Measurements from ENCODE around the gene CPPED1. TPM values are rescaled to one million over a fixed set of nuclear protein-coding genes. Genes with fewer than 3 reads are reported as not detected.

CPPED1 gene
- total RNA-seq, 1 experiment from 2014 or later, result 7.7 TPM

DNA sequence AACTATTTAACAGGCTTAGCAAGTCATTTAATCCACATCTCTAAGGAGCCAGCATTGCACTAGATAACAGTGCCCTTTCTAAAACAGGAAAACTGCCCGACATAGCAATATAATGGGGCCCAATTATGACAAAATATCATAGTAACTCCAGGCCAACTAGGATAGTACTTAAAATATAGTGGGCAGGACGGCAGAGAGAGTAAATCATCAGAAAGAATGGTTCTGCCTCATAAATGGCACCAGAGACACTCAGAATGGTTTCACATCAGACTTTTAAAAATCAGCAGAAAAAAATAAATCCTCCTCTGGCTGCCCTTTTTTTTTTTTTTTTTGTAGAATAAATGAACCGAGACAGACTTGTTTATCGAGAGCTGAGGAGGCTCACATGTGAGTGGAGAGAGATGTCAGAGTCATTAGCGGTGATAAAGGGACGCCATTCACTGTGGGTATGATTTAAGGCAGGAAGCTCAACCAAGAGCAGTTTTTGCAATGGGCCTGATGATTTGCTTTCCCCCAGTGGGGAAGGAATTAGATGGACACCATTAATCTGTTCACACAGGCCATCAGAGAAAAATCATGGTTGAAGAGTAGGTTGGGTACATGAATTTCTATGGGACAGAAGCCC is 62.6 kb downstream of the CPPED1 start:
- POLR2A ChIA-PET (ENCODE audit: unreplicated experiment), result no interaction called here
- no peaks in the 10 kb centered on the region for H3K27me3 ChIP-seq (ENCODE audit: low read length)
- ATAC-seq, result no peak
- no peaks in the 10 kb centered on the region for H3K36me3 ChIP-seq (ENCODE audit: low read depth, low read length)
- no peak overlapping the region for H2AFZ ChIP-seq (ENCODE audit: low read length)
- no peaks in the 10 kb centered on the region for H3K9me2 ChIP-seq (replicated peaks; ENCODE audit: low read length)
- H3K4me2 ChIP-seq (ENCODE audit: low read length), result no peak overlapping the region
- BruUV-seq (replicated peaks), result no TSS peak
- CTCF ChIA-PET, result no interaction called here
- no peaks in the 10 kb centered on the region for H4K20me1 ChIP-seq (ENCODE audit: low read length)
- H3K9me3 ChIP-seq (ENCODE audit: low read length), result no peaks in the 10 kb centered on the region
- TF ChIP-seq, protein P1, sequence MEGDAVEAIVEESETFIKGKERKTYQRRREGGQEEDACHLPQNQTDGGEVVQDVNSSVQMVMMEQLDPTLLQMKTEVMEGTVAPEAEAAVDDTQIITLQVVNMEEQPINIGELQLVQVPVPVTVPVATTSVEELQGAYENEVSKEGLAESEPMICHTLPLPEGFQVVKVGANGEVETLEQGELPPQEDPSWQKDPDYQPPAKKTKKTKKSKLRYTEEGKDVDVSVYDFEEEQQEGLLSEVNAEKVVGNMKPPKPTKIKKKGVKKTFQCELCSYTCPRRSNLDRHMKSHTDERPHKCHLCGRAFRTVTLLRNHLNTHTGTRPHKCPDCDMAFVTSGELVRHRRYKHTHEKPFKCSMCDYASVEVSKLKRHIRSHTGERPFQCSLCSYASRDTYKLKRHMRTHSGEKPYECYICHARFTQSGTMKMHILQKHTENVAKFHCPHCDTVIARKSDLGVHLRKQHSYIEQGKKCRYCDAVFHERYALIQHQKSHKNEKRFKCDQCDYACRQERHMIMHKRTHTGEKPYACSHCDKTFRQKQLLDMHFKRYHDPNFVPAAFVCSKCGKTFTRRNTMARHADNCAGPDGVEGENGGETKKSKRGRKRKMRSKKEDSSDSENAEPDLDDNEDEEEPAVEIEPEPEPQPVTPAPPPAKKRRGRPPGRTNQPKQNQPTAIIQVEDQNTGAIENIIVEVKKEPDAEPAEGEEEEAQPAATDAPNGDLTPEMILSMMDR (conservative IDR thresholded peaks at IDR 0.05; ENCODE audit: low read depth, low read length), result no peak
- TF ChIP-seq EZH2 (IDR thresholded peaks at IDR 0.05; ENCODE audit: low read length, unreplicated experiment) (no peak), EZH2phosphoT487 (IDR thresholded peaks at IDR 0.05; ENCODE audit: borderline replicate concordance, low read length) (no peak)
- DNase-seq, result no peak
- intact Hi-C loops (cut with micrococcal nuclease), result no loop called here
- H3F3A ChIP-seq (ENCODE audit: low read length, unreplicated experiment), result no peaks in the 10 kb centered on the region
- H3K9ac ChIP-seq (ENCODE audit: low read length), result no peak overlapping the region
- no peak overlapping the region for H3K27ac ChIP-seq (ENCODE audit: low read length)
- no peaks in the 10 kb centered on the region for H3K79me2 ChIP-seq (ENCODE audit: low read length)
- no peak overlapping the region for H3K4me3 ChIP-seq (ENCODE audit: low read length)
- H3K4me1 ChIP-seq (ENCODE audit: insufficient read depth, low read length), result no peaks in the 10 kb centered on the region

DNA sequence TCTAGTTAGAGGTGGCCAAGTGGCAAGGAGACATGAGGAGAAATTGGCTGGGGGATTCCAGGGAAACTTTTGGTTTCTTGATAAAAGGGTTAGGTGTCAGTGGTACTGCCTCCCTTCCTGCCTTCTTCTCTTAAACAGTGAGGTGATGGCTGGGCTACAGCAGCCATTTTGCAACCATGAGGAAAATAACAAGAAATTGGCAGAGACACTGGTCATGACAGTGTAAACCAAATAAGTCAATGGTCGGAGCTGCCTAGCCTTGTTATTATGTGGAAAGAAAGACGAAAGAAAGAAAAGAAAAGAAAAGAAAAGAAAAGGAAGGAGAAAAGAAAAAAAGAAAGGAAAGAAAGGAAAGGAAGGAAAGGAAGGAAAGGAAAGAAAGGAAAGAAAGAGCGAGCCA is 63.9 kb downstream of the CPPED1 start:
- TF ChIP-seq EZH2 (IDR thresholded peaks at IDR 0.05; ENCODE audit: low read length, unreplicated experiment) (no peak), EZH2phosphoT487 (IDR thresholded peaks at IDR 0.05; ENCODE audit: borderline replicate concordance, low read length) (no peak)
- TF ChIP-seq, protein P1 (conservative IDR thresholded peaks at IDR 0.05; ENCODE audit: low read depth, low read length), result no peak
- H3K4me3 ChIP-seq (ENCODE audit: low read length), result no peak overlapping the region
- intact Hi-C loops (cut with micrococcal nuclease), result no loop called here
- no peaks in the 10 kb centered on the region for H3K27me3 ChIP-seq (ENCODE audit: low read length)
- no peak overlapping the region for H3K9ac ChIP-seq (ENCODE audit: low read length)
- H3K9me3 ChIP-seq (ENCODE audit: low read length), result no peaks in the 10 kb centered on the region
- H4K20me1 ChIP-seq (ENCODE audit: low read length), result no peaks in the 10 kb centered on the region
- no peak overlapping the region for H3K4me2 ChIP-seq (ENCODE audit: low read length)
- no peaks in the 10 kb centered on the region for H3K79me2 ChIP-seq (ENCODE audit: low read length)
- no peaks in the 10 kb centered on the region for H3K9me2 ChIP-seq (replicated peaks; ENCODE audit: low read length)
- ChIA-PET CTCF (no interaction called here), POLR2A (ENCODE audit: unreplicated experiment) (no interaction called here)
- BruUV-seq (replicated peaks), result no TSS peak
- ATAC-seq (no peak), DNase-seq (no peak)
- H3K4me1 ChIP-seq (ENCODE audit: insufficient read depth, low read length), result no peaks in the 10 kb centered on the region
- no peaks in the 10 kb centered on the region for H3F3A ChIP-seq (ENCODE audit: low read length, unreplicated experiment)
- no peak overlapping the region for H2AFZ ChIP-seq (ENCODE audit: low read length)
- no peak overlapping the region for H3K27ac ChIP-seq (ENCODE audit: low read length)
- no peaks in the 10 kb centered on the region for H3K36me3 ChIP-seq (ENCODE audit: low read depth, low read length)

DNA sequence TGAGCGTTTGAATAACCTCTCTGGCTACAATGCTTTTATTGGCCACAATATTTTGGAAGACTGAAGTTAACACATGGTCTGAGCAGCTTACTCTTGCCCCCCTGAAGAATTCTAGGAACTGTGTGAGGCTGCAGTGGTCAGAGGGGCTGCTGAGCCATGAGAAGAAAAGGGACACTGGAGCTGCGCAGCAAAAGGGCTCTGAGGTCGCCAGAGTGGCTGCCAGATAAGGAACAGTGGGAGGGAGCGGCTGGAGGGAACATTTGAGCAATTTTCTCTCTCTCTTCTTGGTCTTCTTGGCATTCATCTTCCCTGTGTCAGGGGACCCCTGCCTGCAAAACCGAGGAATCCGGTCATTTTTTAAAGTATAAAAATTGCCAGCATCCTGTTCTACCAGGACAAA is 66.1 kb downstream of the CPPED1 start:
- H3K4me1 ChIP-seq (ENCODE audit: insufficient read depth, low read length), result no peaks in the 10 kb centered on the region
- no peak overlapping the region for H3K4me3 ChIP-seq (ENCODE audit: low read length)
- no peaks in the 10 kb centered on the region for H3K9me3 ChIP-seq (ENCODE audit: low read length)
- H3F3A ChIP-seq (ENCODE audit: low read length, unreplicated experiment), result no peaks in the 10 kb centered on the region
- no peaks in the 10 kb centered on the region for H3K9me2 ChIP-seq (replicated peaks; ENCODE audit: low read length)
- H3K27me3 ChIP-seq (ENCODE audit: low read length), result no peaks in the 10 kb centered on the region
- H3K36me3 ChIP-seq (ENCODE audit: low read depth, low read length), result no peaks in the 10 kb centered on the region
- TF ChIP-seq, protein P1 (conservative IDR thresholded peaks at IDR 0.05; ENCODE audit: low read depth, low read length), result no peak
- TF ChIP-seq EZH2 (IDR thresholded peaks at IDR 0.05; ENCODE audit: low read length, unreplicated experiment), result no peak
- TF ChIP-seq EZH2phosphoT487 (IDR thresholded peaks at IDR 0.05; ENCODE audit: borderline replicate concordance, low read length), result no peak
- H2AFZ ChIP-seq (ENCODE audit: low read length), result no peak overlapping the region
- ChIA-PET CTCF (no interaction called here), POLR2A (ENCODE audit: unreplicated experiment) (no interaction called here)
- ATAC-seq (no peak), DNase-seq (no peak)
- no peak overlapping the region for H3K9ac ChIP-seq (ENCODE audit: low read length)
- intact Hi-C loops (cut with micrococcal nuclease), result no loop called here
- H4K20me1 ChIP-seq (ENCODE audit: low read length), result no peaks in the 10 kb centered on the region
- H3K4me2 ChIP-seq (ENCODE audit: low read length), result no peak overlapping the region
- no TSS peak for BruUV-seq (replicated peaks)
- no peak overlapping the region for H3K27ac ChIP-seq (ENCODE audit: low read length)
- no peaks in the 10 kb centered on the region for H3K79me2 ChIP-seq (ENCODE audit: low read length)
